ENCODE results near the gene RAB10.

- TF ChIP-seq CTCF (IDR thresholded peaks at IDR 0.05; ENCODE audit: poor library complexity) (no peak), EZH2 (IDR thresholded peaks at IDR 0.05; ENCODE audit: borderline replicate concordance) (no peak), EZH2phosphoT487 (IDR thresholded peaks at IDR 0.05; ENCODE audit: low read depth, severe bottlenecking, unreplicated experiment) (no peak)
Measured at GRCh38 chr2:26169226-26169625, 135.3 kb downstream of the RAB10 start.

Data from hepatocyte (in vitro differentiated cells).